NCI-H774 (cell line): Measurements from ENCODE around the gene CCDC192.
"Not testable (repeated sequence)": the region's sequence is repeated elsewhere in the genome, so short reads cannot be mapped to it uniquely, and the experiment has no call there.

Experiments
- DNase-seq: peaks from one replicate; lab custom pipeline; 2025; lab: John Stamatoyannopoulos, UW

Gene CCDC192

GRCh38 chr5:127702926-127703561 is at the start of gene CCDC192:
CCDC192 (plus strand) TSS chr5:127703391; CDS start chr5:127703446, 55 bp downstream.
- DNase-seq = no peak

GRCh38 chr5:127656825-127657224 is 46.4 kb upstream of the CCDC192 start:
- no peak for DNase-seq

GRCh38 chr5:127660047-127660733 is 43.0 kb upstream of the CCDC192 start:
- no peak for DNase-seq

GRCh38 chr5:127664093-127664492 is 39.1 kb upstream of the CCDC192 start:
- DNase-seq = no peak

- DNase-seq = no peak
These were observed 37.5 kb upstream of the CCDC192 start for GRCh38 chr5:127665641-127666040.

GRCh38 chr5:127666043-127666716 is 37.0 kb upstream of the CCDC192 start:
- DNase-seq = no peak

- DNase-seq = no peak
These were observed 35.3 kb upstream of the CCDC192 start for GRCh38 chr5:127667926-127668325.

GRCh38 chr5:127671218-127671617 is 32.0 kb upstream of the CCDC192 start:
- no peak for DNase-seq

GRCh38 chr5:127673117-127673800 is 29.9 kb upstream of the CCDC192 start:
- DNase-seq = no peak

- not testable (repeated sequence) for DNase-seq
These were observed 26.2 kb upstream of the CCDC192 start for GRCh38 chr5:127676951-127677350.

- DNase-seq = not testable (repeated sequence)
These were observed 23.4 kb upstream of the CCDC192 start for GRCh38 chr5:127679691-127680330.

- DNase-seq = no peak
These were observed 22.6 kb upstream of the CCDC192 start for GRCh38 chr5:127680595-127680994.

GRCh38 chr5:127683008-127683407 is 20.2 kb upstream of the CCDC192 start:
- no peak for DNase-seq

GRCh38 chr5:127684726-127685467 is 18.3 kb upstream of the CCDC192 start:
- no peak for DNase-seq

GRCh38 chr5:127685662-127686061 is 17.5 kb upstream of the CCDC192 start:
- no peak for DNase-seq

GRCh38 chr5:127686424-127686823 is 16.8 kb upstream of the CCDC192 start:
- no peak for DNase-seq

- DNase-seq = no peak
These were observed 8.5 kb upstream of the CCDC192 start for GRCh38 chr5:127694518-127695171.

GRCh38 chr5:127695346-127695745 is 7.8 kb upstream of the CCDC192 start:
- DNase-seq = no peak

GRCh38 chr5:127696683-127697082 is 6.5 kb upstream of the CCDC192 start:
- DNase-seq = no peak

GRCh38 chr5:127697894-127698600 is 5.1 kb upstream of the CCDC192 start:
- DNase-seq = no peak
